ENCODE data around the gene ALAS1.
A peak's percentile ranks its signal among the peaks of the same experiment; 100 is the strongest.

Gene ALAS1

GRCh38 chr3:52193065-52193464, 4.9 kb upstream of the ALAS1 start:
- no peak for DNase-seq (ENCODE audit: low read depth)
- H3K4me3 ChIP-seq (ENCODE audit: low read depth, low read length), result no peak overlapping the region
- TF ChIP-seq, protein P1, sequence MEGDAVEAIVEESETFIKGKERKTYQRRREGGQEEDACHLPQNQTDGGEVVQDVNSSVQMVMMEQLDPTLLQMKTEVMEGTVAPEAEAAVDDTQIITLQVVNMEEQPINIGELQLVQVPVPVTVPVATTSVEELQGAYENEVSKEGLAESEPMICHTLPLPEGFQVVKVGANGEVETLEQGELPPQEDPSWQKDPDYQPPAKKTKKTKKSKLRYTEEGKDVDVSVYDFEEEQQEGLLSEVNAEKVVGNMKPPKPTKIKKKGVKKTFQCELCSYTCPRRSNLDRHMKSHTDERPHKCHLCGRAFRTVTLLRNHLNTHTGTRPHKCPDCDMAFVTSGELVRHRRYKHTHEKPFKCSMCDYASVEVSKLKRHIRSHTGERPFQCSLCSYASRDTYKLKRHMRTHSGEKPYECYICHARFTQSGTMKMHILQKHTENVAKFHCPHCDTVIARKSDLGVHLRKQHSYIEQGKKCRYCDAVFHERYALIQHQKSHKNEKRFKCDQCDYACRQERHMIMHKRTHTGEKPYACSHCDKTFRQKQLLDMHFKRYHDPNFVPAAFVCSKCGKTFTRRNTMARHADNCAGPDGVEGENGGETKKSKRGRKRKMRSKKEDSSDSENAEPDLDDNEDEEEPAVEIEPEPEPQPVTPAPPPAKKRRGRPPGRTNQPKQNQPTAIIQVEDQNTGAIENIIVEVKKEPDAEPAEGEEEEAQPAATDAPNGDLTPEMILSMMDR (IDR thresholded peaks at IDR 0.05; ENCODE audit: low read depth, low read length, missing control alignments), result no peak

DNA sequence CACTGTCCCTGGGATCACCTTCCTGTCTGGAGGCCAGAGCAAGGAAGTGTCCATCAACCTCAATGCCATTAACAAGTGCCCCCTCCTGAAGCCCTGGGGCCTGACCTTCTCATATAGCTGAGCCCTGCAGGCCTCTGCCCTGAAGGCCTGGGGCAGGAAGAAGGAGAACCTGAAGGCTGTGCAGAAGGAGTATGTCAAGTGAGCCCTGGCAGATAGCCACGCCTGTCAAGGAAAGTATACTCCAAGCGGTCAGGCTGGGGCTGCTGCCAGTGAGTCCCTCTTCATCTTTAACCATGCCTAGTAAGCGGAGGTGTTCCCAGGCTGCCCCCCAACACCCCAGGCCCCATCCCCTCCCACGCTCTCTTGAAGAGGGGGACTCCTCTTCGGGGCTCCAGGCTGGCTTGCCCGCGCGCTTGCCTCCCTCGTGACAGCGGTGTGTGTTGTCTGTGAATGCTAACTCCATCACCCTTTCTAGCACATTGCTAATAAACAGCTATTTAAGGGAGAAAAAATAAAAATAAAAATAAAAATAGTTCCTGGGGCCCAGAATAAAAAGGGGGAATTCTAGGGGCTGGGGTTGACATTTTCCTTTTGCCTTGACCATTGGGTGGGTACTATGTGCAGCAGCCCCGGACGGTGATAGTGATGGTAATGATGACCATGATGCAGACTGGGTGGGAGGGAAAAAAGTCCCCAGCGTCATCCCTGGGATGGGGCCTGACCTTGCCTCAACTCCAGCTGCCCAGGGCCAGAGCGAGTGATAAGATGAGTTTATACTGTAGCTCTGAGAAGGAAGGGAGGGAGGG, 3.3 kb upstream of the ALAS1 start:
- TF ChIP-seq, protein P1 (IDR thresholded peaks at IDR 0.05; ENCODE audit: low read depth, low read length, missing control alignments), result no peak
- DNase-seq (ENCODE audit: low read depth), result no peak
- no peak overlapping the region for H3K4me3 ChIP-seq (ENCODE audit: low read depth, low read length)

DNA sequence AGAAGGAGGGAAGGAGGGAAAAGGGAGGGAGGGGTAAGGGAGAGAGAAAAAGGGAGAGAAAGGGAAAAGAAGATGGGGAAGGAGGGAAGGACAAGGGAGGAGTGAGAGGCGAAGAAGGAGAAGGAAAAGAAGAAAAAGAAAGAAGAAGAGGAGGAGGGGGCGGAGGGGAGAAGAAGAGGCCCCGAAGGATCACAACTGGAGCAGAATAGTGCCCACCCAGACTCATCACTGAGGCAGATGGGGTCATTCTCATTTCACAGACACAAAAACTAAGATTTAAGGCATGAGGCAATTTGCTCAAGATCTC, 2.7 kb upstream of the ALAS1 start:
- no peak for DNase-seq (ENCODE audit: low read depth)
- H3K4me3 ChIP-seq (ENCODE audit: low read depth, low read length), result no peak overlapping the region
- TF ChIP-seq, protein P1 (IDR thresholded peaks at IDR 0.05; ENCODE audit: low read depth, low read length, missing control alignments), result no peak

DNA sequence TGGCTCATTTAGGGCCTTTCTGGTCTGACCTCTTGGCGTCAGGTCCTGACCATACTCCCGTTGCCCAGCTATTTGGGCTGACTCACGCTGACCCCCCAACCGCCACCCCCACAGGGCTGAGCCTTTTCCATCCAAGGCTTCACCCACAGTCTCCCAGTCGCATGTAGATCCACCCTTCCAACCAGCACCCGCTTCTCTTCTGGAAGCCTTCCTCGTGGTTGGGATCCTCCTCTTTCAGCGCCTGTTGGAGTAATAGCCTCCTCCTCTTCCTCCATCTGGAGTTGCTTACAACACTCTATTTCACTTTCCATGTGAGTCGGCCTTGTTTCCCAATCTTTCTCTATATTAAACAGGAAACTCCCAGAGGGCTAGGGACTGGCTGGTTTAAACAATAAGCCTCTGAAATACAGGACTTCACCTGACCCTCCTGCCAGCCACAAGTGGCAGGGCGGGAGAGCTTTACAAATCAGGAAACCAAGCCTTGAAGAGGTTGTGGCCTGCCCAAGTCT, 2.1 kb upstream of the ALAS1 start:
- TF ChIP-seq, protein P1 (IDR thresholded peaks at IDR 0.05; ENCODE audit: low read depth, low read length, missing control alignments), result no peak
- no peak for DNase-seq (ENCODE audit: low read depth)
- H3K4me3 ChIP-seq (ENCODE audit: low read depth, low read length), result no peak overlapping the region

- TF ChIP-seq, protein P1 (IDR thresholded peaks at IDR 0.05; ENCODE audit: low read depth, low read length, missing control alignments), result no peak
- no peak overlapping the region for H3K4me3 ChIP-seq (ENCODE audit: low read depth, low read length)
- DNase-seq (ENCODE audit: low read depth), result no peak
These were observed 983 bp upstream of the ALAS1 start for GRCh38 chr3:52196977-52197376.

DNA sequence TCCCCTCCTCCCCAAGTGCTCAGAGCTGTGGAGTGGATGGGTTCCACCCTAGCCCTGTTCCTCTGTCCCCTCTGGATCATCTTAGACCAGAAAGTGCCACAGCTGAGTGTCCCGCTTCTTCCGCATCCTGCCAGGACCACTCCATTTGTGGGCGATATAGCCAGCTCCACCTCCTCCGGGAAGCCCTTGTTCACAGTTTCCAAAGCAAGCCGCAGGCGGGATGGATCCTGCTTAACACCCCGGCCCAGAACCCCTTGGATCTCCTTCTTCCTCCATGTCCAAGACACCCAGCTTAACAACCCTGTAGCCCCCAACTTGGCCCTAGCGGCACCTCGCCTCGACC, 490 bp upstream of the ALAS1 start:
- TF ChIP-seq, protein P1 (IDR thresholded peaks at IDR 0.05; ENCODE audit: low read depth, low read length, missing control alignments), result no peak
- H3K4me3 ChIP-seq (ENCODE audit: low read depth, low read length), result peak overlapping the region; percentile 80
- DNase-seq (ENCODE audit: low read depth), result no peak

Measured in GM12864 (cell line).